ENCODE measurements around the gene TPTE.
"Not testable (repeated sequence)": the region's sequence is repeated elsewhere in the genome, so short reads cannot be mapped to it uniquely, and the experiment has no call there.

TPTE gene

DNA sequence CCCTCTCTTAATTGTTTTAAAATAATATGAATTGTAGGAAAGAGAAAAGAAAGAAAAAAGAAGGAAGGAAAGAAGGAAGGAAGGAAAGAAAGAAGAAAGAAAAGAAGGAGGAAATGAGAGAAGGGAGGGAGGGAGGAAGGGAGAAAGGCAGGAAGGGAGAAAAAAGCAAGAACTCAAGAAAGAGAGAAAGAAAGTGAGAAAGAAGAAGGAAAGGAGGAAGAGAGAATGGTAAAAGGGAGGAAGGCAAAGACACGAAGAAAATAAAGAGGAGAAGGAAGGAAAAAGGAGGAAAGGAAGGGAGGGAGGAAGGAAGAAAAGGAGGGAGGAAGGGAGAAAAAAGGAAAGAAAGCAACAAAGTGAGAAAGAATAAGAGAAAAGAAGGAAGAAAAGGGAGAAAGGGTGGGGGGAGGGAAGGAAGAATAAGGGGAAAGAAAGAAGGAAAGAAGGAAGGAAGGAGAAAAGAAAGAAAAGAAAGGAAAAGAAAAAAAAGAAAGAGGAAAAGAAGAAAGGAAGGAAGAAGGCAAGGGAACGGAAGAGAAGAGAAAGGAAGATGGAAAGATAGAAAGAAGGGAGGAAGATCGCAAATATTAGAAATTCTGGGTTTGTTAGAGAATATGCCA lies 95.9 kb downstream of the TPTE start:
- DNase-seq (ENCODE audit: low read depth): not testable (repeated sequence)

DNA sequence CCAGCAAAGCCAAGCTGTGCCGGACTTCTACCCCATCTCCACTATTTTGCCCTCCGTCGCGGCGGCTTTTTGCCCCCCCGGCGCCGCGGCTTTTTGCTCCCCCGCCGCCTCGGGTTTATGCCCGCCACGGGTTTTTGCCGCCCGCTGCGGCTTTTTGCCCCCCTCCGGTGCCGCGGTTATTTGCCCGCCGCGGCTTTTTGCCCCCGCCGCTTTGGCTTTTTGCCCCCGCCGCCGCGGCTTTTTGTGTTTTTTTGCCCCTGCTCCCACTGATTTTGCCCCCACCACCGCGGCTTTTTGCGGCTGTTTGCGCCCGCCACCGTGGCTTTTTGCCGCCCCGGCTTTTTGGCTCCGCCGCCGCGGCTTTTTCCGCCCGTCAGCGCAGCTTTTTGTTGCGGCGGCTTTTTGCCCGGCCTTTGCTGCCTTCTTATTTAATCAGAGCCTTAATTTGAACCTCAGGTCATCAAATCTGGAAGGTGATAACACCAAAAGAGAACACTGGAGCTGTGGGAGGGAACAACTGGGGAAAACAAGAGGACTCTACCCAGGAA lies 106.0 kb downstream of the TPTE start:
- DNase-seq (ENCODE audit: low read depth): no peak

- DNase-seq (ENCODE audit: low read depth): not testable (repeated sequence)
Observed at GRCh38 chr21:10629239-10629638, 107.9 kb downstream of the TPTE start.

- not testable (repeated sequence) for DNase-seq (ENCODE audit: low read depth)
Observed at GRCh38 chr21:10630829-10631228, 109.4 kb downstream of the TPTE start.

- DNase-seq (ENCODE audit: low read depth): not testable (repeated sequence)
Observed at GRCh38 chr21:10631316-10631715, 109.9 kb downstream of the TPTE start.

GRCh38 chr21:10638144-10638543 lies 116.8 kb downstream of the TPTE start:
- DNase-seq (ENCODE audit: low read depth): not testable (repeated sequence)

DNA sequence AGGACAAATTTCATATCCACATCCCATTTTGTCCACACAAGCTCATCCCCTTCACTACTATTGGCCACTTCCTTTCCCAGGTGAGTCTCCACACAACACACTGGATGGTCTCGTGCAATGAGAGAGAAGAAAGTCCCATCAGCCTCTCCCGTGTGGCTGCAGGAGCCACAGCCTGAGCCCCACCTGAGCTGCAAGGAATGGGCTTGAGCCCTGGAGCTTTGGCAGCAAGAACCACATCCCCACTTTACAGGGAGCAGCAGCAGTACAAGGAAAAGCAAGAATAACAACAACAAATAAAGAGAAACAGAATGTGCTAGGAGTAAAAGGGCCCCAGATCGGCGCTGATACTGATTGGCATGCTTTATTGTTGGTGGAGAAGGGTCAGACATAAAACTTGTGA lies 117.7 kb downstream of the TPTE start:
- no peak for DNase-seq (ENCODE audit: low read depth)

GRCh38 chr21:10639746-10640145 lies 118.4 kb downstream of the TPTE start:
- not testable (repeated sequence) for DNase-seq (ENCODE audit: low read depth)

- no peak for DNase-seq (ENCODE audit: low read depth)
Observed at GRCh38 chr21:10640446-10640845, 119.1 kb downstream of the TPTE start.

- DNase-seq (ENCODE audit: low read depth): no peak
Observed at GRCh38 chr21:10641107-10641506, 119.7 kb downstream of the TPTE start.

- DNase-seq (ENCODE audit: low read depth): not testable (repeated sequence)
Observed at GRCh38 chr21:10645667-10646066, 124.3 kb downstream of the TPTE start.

- DNase-seq (ENCODE audit: low read depth): not testable (repeated sequence)
Observed at GRCh38 chr21:10649350-10650149, 128.2 kb downstream of the TPTE start.

DNA sequence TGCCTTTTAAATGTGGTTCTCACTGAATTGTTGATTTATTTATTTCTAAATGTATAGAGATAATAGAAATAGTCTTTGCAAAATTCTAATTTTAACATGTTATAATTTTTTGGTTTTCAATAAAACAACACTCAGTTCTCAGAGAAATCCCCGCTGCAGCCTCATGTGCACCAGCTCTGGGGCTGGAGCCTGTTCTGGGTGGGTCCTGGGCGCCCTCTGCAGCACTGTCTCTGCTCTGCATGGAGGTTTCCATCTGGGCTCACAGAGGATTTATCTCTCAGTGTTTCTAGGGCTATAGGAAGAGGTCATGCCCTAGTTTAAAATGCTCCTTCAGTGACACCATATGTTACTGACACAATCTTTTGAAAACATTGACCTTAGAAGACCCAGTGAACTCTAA lies 128.9 kb downstream of the TPTE start:
- not testable (repeated sequence) for DNase-seq (ENCODE audit: low read depth)

Data from activated T-cell treated with anti-CD3 and anti-CD28 coated beads for 1 hour (primary cell).